Heart right ventricle (tissue), 16 donors: Measurements from ENCODE around the gene KCTD11. TPM values are rescaled to one million over a fixed set of nuclear protein-coding genes. Genes with fewer than 3 reads are reported as not detected.
"Not testable (repeated sequence)": the region's sequence is repeated elsewhere in the genome, so short reads cannot be mapped to it uniquely, and the experiment has no call there.

Experiments used
- ATAC-seq, 8 donors: fragments of 200-7000 bp; cut with Tn5 transposase; one replicate each; pipeline ENCODE4 v1.9.1; 2020; ENCODE audit warnings: mild to moderate bottlenecking in 8 of 8, moderate library complexity in 8 of 8, moderate number of reproducible peaks in 1 of 8
- DNase-seq, 2 donors: peaks; one replicate each; pipeline ENCODE4 v3.0.0-alpha.2; 2020
- H3K27ac ChIP-seq, 10 donors: fragments of 200-600 bp; sonication (generic) in 2 of 10; one replicate each; pipeline versions ENCODE4 v1.5.0 to v1.8.0; 2020 to 2022; ENCODE audit warnings: mild to moderate bottlenecking in 3 of 10
- H3K27me3 ChIP-seq, 7 donors: fragments of 200-600 bp; one replicate each; pipeline ENCODE4 v1.8.0; 2021 to 2022; ENCODE audit warnings: mild to moderate bottlenecking in 2 of 7
- H3K36me3 ChIP-seq, 9 donors: fragments of 200-600 bp; sonication (generic) in 1 of 9; one replicate each; pipeline versions ENCODE4 v1.5.0 to v1.8.0; 2020 to 2022; ENCODE audit warnings: mild to moderate bottlenecking in 2 of 9
- H3K4me1 ChIP-seq, 9 donors: fragments of 200-600 bp; sonication (generic) in 1 of 9; one replicate each; pipeline versions ENCODE4 v1.5.0 to v1.8.0; 2020 to 2022; ENCODE audit warnings: mild to moderate bottlenecking in 4 of 9
- H3K4me3 ChIP-seq, 10 donors: fragments of 200-600 bp; sonication (generic) in 2 of 10; one replicate each; pipeline versions ENCODE4 v1.5.0 to v1.8.0; 2020 to 2022; ENCODE audit warnings: mild to moderate bottlenecking in 7 of 10, moderate library complexity in 2 of 10
- H3K9me3 ChIP-seq, 11 donors: fragments of 200-600 bp in 10 of 11; sonication (generic) in 2 of 11; one replicate each; pipeline versions ENCODE4 v1.5.0 to v1.8.0; 2013 to 2022; ENCODE audit warnings: mild to moderate bottlenecking in 2 of 11, control low read depth in 1 of 11, moderate library complexity in 1 of 11
- CTCF ChIP-seq, 9 donors: fragments of 200-600 bp; sonication (generic) in 2 of 9; IDR thresholded peaks; one replicate each; pipeline versions ENCODE4 v1.5.0 to v1.8.0; 2021 to 2022; ENCODE audit warnings: antibody characterized with exemption in 9 of 9, mild to moderate bottlenecking in 5 of 9, moderate library complexity in 1 of 9
- WGBS, 2 donors: extraction: QIAGEN DNeasy Blood & Tissue Kit; methylation state at CpG; one replicate each; pipeline ENCODE4 v1.1.7; 2013; ENCODE audit warnings: inconsistent platforms in 1 of 2; 5-methylcytosine and 5-hydroxymethylcytosine counted together
- intact Hi-C, 10 donors: fragments of 100-400 bp; cut with DNase I; formaldehyde crosslinking; loops; one replicate each; pipeline versions ENCODE4 v1.11.1 to v1.14.2; 2022
- polyA plus RNA-seq, 2 donors: library from polyadenylated mRNA; stranded (reverse); fragments of 200-250 nt; gene quantifications; one replicate each; pipeline ENCODE4 v1.2.3, GENCODE V29; 2013
- total RNA-seq, 10 donors: library from RNA; stranded (reverse); fragmentation: NEBNext Ultra II Directional in 3 of 10; extraction: Animal tissue kit (Norgen Biotek cat#: 25700) in 3 of 10; gene quantifications; one replicate each; pipeline versions ENCODE4 v1.2.1 to v1.2.4, GENCODE V29; 2021 to 2023
- donor health status: Arrhythmogenic right ventricular cardiomyopathy.
- donor health status: ischemic (EF 13 %, LVEDD 7.1; RV severe dilation, severe dysfunction).
- donor health status: healthy with polysubstance abuse.
- donor health status: DM: no; HTN: yes; CAD: no.
- donor health status: DM: no; HTN: no; CAD: no.
- donor health status: ischemic (EF 25% LVEDD 6.9; RV normal size, moderate dysfunction).
- donor health status: ischemic (EF 25% LVEDD 5.7; RV mildly dilated, moderate dysfunction).
- donor health status: healthy.
- donor health status: DM: yes; HTN: yes; CAD: no.
- donor health status: Ischemic cardiomyopathy.
- donor health status: ischemic (EF 35%, LVEDD 5.7; RV mildly dilated, moderate dysfunction).
- donor health status: nonischemic (EF 11% LVEDD 7.7; RV severe dilation, severe dysfunction).
- donor health status: DM: yes; HTN: yes; CAD: no.
- donor health status: PGD.
- donor health status: ischemic (EF 29% LVEDD 5.4; RV normal size, mild dysfunction).
- donor health status: nonischemic (EF 23%, LVEDD 6.1; RV moderate dilation, normal function).

The KCTD11 gene
- total and polyA plus RNA-seq, 12 donors = 4.3 to 8.5 (median 5.3) TPM

- peaks cover 6 to 42% (median 29%) of the 10 kb centered on the region in 9 donors for H3K4me1 ChIP-seq
- no peak overlapping the region for H3K4me3 ChIP-seq
- WGBS, 2 donors = 53 to 71% methylated on average over 8 of the region's 8 CpGs
- no peaks in the 10 kb centered on the region for H3K36me3 ChIP-seq
- intact Hi-C loops = loop anchor here in 9 of 10 donors (1.0 to 10.0 kb wide), 11 partner anchors 36 to 328 kb away; partner anchors contain the start of genes FGF11 (in 5 of the 9), TMEM102 (in 5 of the 9), SENP3 (in 4 of the 9) and PLSCR3 (in 2 of the 9)
- H3K27ac ChIP-seq = no peak overlapping the region
- ATAC-seq = no peak
- TF ChIP-seq CTCF (IDR thresholded peaks at IDR 0.05) = no peak
- no peak for DNase-seq
- H3K27me3 ChIP-seq = no peaks in the 10 kb centered on the region
- H3K9me3 ChIP-seq = no peaks in the 10 kb centered on the region
Observed at GRCh38 chr17:7356756-7357155, 4.8 kb downstream of the KCTD11 start.

- no peaks in the 10 kb centered on the region for H3K9me3 ChIP-seq
- no peak for DNase-seq
- H3K36me3 ChIP-seq = no peaks in the 10 kb centered on the region
- no peak overlapping the region for H3K4me3 ChIP-seq
- TF ChIP-seq CTCF (IDR thresholded peaks at IDR 0.05) = no peak
- WGBS, 2 donors = 54 to 62% methylated on average over 2 of the region's 2 CpGs
- peaks cover 6 to 39% (median 27%) of the 10 kb centered on the region in 9 donors for H3K4me1 ChIP-seq
- intact Hi-C loops = loop anchor here in 8 of 10 donors (2.0 to 10.0 kb wide), 10 partner anchors 35 to 327 kb away; partner anchors contain the start of genes FGF11 (in 5 of the 8), SENP3 (in 4 of the 8), TMEM102 (in 4 of the 8) and PLSCR3 (in 2 of the 8)
- no peak overlapping the region for H3K27ac ChIP-seq
- no peaks in the 10 kb centered on the region for H3K27me3 ChIP-seq
- no peak for ATAC-seq
Observed at GRCh38 chr17:7357381-7357780, 5.4 kb downstream of the KCTD11 start.

- no peak for TF ChIP-seq CTCF (IDR thresholded peaks at IDR 0.05)
- no peak overlapping the region for H3K4me3 ChIP-seq
- ATAC-seq (no peak), DNase-seq (no peak)
- no peaks in the 10 kb centered on the region for H3K9me3 ChIP-seq
- WGBS, 2 donors = 65 to 77% methylated on average over 3 of the region's 3 CpGs
- no peaks in the 10 kb centered on the region for H3K27me3 ChIP-seq
- intact Hi-C loops = loop anchor here in 1 of 10 donors (10.0 kb wide), 1 partner anchor 153 kb away; no protein-coding TSS in a partner anchor
- H3K27ac ChIP-seq = no peak overlapping the region
- H3K36me3 ChIP-seq = no peaks in the 10 kb centered on the region
- no peaks in the 10 kb centered on the region for H3K4me1 ChIP-seq
Observed at GRCh38 chr17:7361906-7362305, 9.9 kb downstream of the KCTD11 start.

- intact Hi-C loops = loop anchor here in 1 of 10 donors (10.0 kb wide), 1 partner anchor 151 kb away; no protein-coding TSS in a partner anchor
- H3K4me3 ChIP-seq = no peak overlapping the region
- no peaks in the 10 kb centered on the region for H3K27me3 ChIP-seq
- ATAC-seq (no peak), DNase-seq (no peak)
- H3K9me3 ChIP-seq = no peaks in the 10 kb centered on the region
- H3K27ac ChIP-seq = no peak overlapping the region
- no peak for TF ChIP-seq CTCF (IDR thresholded peaks at IDR 0.05)
- 94 to 95% methylated on average over 6 of the region's 6 CpGs for WGBS, 2 donors
- H3K36me3 ChIP-seq = no peaks in the 10 kb centered on the region
- no peaks in the 10 kb centered on the region for H3K4me1 ChIP-seq
Observed at GRCh38 chr17:7363311-7363710, 11.3 kb downstream of the KCTD11 start.

GRCh38 chr17:7365963-7366362 lies 14.0 kb downstream of the KCTD11 start:
- not testable (repeated sequence) for H3K27me3 ChIP-seq, H3K36me3 ChIP-seq, DNase-seq, H3K27ac ChIP-seq, H3K4me1 ChIP-seq, H3K9me3 ChIP-seq, ATAC-seq, H3K4me3 ChIP-seq
- intact Hi-C loops = loop anchor here in 1 of 10 donors (10.0 kb wide), 1 partner anchor 149 kb away; no protein-coding TSS in a partner anchor
- WGBS, 2 donors = 76 to 87% methylated on average over 6 of the region's 7 CpGs
